ENCODE data around the gene MAD1L1. TPM values are rescaled to one million over a fixed set of nuclear protein-coding genes. Genes with fewer than 3 reads are reported as not detected.
"Not testable (repeated sequence)": the region's sequence is repeated elsewhere in the genome, so short reads cannot be mapped to it uniquely, and the experiment has no call there.

Gene MAD1L1
- total and polyA plus RNA-seq, 11 donors: 11.1 to 29.7 (median 20.9) TPM

DNA sequence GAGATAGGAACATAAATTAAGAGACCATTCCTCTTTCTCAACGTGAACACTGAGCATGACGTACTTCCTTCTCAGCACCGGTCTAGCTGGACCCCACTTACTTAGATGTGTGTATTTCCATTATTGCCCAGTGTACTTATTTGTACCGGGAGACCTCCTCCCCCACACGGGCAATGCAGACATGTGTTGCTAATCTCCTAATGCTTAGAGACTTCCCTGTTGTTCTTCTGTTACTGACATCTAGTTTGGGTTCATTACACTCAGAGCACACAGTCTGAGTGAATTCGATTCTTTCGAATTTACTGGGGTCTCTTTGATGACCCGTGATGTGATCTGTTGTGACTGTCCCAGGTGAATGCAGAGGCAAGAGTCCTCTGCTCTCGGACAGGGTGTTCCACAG, 260.0 kb downstream of the MAD1L1 start:
- DNase-seq: peak in 1 of 5 donors; percentile 2
- TF ChIP-seq, protein P1, sequence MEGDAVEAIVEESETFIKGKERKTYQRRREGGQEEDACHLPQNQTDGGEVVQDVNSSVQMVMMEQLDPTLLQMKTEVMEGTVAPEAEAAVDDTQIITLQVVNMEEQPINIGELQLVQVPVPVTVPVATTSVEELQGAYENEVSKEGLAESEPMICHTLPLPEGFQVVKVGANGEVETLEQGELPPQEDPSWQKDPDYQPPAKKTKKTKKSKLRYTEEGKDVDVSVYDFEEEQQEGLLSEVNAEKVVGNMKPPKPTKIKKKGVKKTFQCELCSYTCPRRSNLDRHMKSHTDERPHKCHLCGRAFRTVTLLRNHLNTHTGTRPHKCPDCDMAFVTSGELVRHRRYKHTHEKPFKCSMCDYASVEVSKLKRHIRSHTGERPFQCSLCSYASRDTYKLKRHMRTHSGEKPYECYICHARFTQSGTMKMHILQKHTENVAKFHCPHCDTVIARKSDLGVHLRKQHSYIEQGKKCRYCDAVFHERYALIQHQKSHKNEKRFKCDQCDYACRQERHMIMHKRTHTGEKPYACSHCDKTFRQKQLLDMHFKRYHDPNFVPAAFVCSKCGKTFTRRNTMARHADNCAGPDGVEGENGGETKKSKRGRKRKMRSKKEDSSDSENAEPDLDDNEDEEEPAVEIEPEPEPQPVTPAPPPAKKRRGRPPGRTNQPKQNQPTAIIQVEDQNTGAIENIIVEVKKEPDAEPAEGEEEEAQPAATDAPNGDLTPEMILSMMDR (IDR thresholded peaks at IDR 0.05): no peak
- H3K36me3 ChIP-seq: peaks cover 0 to 13% (median 0%) of the 10 kb centered on the region in 9 donors
- no peak overlapping the region for H3K27ac ChIP-seq
- H3K4me3 ChIP-seq: no peak overlapping the region
- WGBS, 4 donors: 89 to 97% (median 95%) methylated on average over 9 of the region's 9 CpGs
- H3K27me3 ChIP-seq: no peaks in the 10 kb centered on the region
- H3K9me3 ChIP-seq: no peaks in the 10 kb centered on the region
- no peaks in the 10 kb centered on the region for H3K4me1 ChIP-seq
- no peak for ATAC-seq
- intact Hi-C loops (cut with DNase I): no loop called here

DNA sequence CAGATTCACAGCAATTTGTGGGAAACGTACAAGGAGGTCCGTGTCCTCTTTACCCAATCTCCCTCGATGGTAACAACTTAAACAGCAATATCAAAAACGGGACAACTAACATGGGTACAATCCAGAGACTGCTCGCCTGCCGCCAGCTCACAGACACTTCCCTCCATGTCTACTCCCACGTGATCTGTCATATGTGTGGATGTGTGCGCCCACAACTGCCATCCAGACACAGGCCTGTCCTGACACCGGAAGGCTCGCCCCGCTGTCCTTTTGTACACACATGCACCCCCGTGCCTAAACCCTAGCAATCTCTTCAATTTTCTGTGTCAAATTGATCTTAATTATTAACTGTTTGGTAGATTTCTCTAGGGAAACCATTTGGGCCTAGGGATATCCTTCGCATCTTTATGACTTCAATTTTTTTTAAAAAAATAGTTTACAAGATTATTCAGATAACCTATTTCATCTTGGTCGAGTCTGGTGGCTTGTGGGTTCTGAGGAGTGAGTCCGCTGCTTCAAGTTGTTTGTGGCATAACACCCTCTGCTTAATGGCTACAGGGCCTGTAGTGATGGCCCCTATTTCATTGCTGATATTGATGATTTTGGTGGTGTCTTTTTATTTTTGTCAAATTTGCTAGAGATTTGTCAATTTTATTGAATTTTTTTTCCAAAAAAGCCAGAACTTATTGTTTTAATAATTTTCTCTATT, 260.6 kb downstream of the MAD1L1 start:
- Histone ChIP-seq H3K27me3 (no peaks in the 10 kb centered on the region), H3K4me3 (no peak overlapping the region), H3K9me3 (no peaks in the 10 kb centered on the region), H3K36me3 (peaks cover 0 to 13% (median 0%) of the 10 kb centered on the region in 9 donors), H3K27ac (no peak overlapping the region), H3K4me1 (no peaks in the 10 kb centered on the region)
- intact Hi-C loops (cut with DNase I): no loop called here
- 92 to 97% (median 95%) methylated on average over 15 of the region's 15 CpGs for WGBS, 4 donors
- no peak for ATAC-seq
- DNase-seq: peak in 2 of 5 donors; percentile 14 to 55
- TF ChIP-seq, protein P1 (IDR thresholded peaks at IDR 0.05): no peak
- no peak for TF ChIP-seq POLR2A (IDR thresholded peaks at IDR 0.05)

DNA sequence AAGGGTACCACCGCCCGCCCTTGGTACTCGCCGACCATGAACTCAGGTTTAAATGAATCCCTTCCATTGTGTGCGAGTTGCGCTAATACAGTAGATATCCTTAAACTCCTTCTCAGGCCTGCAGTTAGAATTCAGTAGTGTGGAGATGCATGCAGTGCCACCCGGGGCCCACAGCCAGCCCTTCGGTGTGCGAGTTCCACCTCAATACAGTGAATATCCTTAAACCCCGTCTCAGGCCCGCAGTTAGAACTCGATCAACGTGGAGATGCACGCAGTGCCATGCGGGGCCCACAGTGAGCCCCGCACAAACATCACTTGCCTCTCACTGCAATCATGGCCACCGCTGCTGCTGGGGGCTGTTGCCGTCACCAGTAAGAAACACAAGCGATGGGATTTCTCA, 261.9 kb downstream of the MAD1L1 start:
- no peak overlapping the region for H3K4me3 ChIP-seq
- 92 to 98% (median 98%) methylated on average over 19 of the region's 19 CpGs for WGBS, 4 donors
- TF ChIP-seq POLR2A (IDR thresholded peaks at IDR 0.05): no peak
- TF ChIP-seq, protein P1 (IDR thresholded peaks at IDR 0.05): no peak
- H3K9me3 ChIP-seq: no peaks in the 10 kb centered on the region
- no peak for ATAC-seq
- H3K36me3 ChIP-seq: peaks cover 0 to 5% (median 0%) of the 10 kb centered on the region in 9 donors
- no peak overlapping the region for H3K27ac ChIP-seq
- DNase-seq: peak in 2 of 5 donors; percentile 10 to 19
- intact Hi-C loops (cut with DNase I): no loop called here
- no peaks in the 10 kb centered on the region for H3K27me3 ChIP-seq
- H3K4me1 ChIP-seq: peaks cover 0 to 4% (median 0%) of the 10 kb centered on the region in 12 donors

DNA sequence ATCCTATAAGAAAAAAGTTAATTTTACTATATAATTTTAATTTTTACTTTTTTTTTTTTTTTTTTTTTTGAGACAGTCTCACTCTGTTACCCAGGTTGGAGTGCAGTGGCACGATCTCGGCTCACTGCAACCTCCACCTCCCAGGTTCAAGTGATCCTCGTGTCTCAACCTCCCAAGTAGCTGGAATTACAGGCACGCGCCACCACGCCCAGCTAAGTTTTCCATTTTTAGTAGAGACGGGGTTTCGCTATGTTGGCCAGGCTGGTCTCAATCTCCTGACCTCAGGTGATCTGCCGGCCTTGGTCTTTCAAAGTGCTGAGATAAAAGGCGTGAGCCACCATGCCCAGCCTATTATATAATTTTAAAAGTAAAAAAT, 262.5 kb downstream of the MAD1L1 start:
- H3K9me3 ChIP-seq; H3K27me3 ChIP-seq; H3K36me3 ChIP-seq; intact Hi-C loops (cut with DNase I); H3K4me1 ChIP-seq; H3K27ac ChIP-seq; H3K4me3 ChIP-seq; ATAC-seq: not testable (repeated sequence)
- DNase-seq: peak in 1 of 5 donors; percentile 14
- WGBS, 4 donors: 97 to 98% (median 97%) methylated on average over 10 of the region's 10 CpGs
